GM12873 (cell line): Measurements from ENCODE around the gene SEZ6L.

Experiments
- CTCF ChIP-seq: IDR thresholded peaks from 2 replicates; pipeline ENCODE4 v1.5.1; 2012; ENCODE audit warnings: low read depth, mild to moderate bottlenecking, moderate library complexity, low read length, control low read depth; ENCODE audit not compliant: insufficient read depth; ENCODE audit errors: missing control alignments

SEZ6L gene

GRCh38 chr22:26283330-26283729 is 114.1 kb downstream of the SEZ6L start:
- no peak for TF ChIP-seq CTCF

- TF ChIP-seq CTCF = no peak
These were observed 116.4 kb downstream of the SEZ6L start for GRCh38 chr22:26285632-26286031.

- no peak for TF ChIP-seq CTCF
These were observed 117.0 kb downstream of the SEZ6L start for GRCh38 chr22:26286091-26286820.

GRCh38 chr22:26287382-26288225 is 118.3 kb downstream of the SEZ6L start:
- TF ChIP-seq CTCF = no peak

- no peak for TF ChIP-seq CTCF
These were observed 120.4 kb downstream of the SEZ6L start for GRCh38 chr22:26289611-26290101.

- no peak for TF ChIP-seq CTCF
These were observed 122.8 kb downstream of the SEZ6L start for GRCh38 chr22:26291940-26292666.

GRCh38 chr22:26292667-26292995 is 123.4 kb downstream of the SEZ6L start:
- no peak for TF ChIP-seq CTCF
